Measurements from ENCODE around the gene UBR4.

The UBR4 gene

GRCh38 chr1:19064906-19065450 is 145.1 kb downstream of the UBR4 start:
- ATAC-seq, result no peak
- TF ChIP-seq ZFP3 (CRISPR knock-in tag; IDR thresholded peaks at IDR 0.05) (no peak), POU6F1 (CRISPR knock-in tag; IDR thresholded peaks at IDR 0.05; ENCODE audit: borderline replicate concordance, low read depth) (no peak), GLIS3 (CRISPR knock-in tag; IDR thresholded peaks at IDR 0.05) (no peak), PATZ1 (CRISPR knock-in tag; IDR thresholded peaks at IDR 0.05; ENCODE audit: borderline replicate concordance) (no peak), RARB (CRISPR knock-in tag; IDR thresholded peaks at IDR 0.05) (no peak), OSR1 (CRISPR knock-in tag; IDR thresholded peaks at IDR 0.05) (no peak), ARNTL (CRISPR knock-in tag; IDR thresholded peaks at IDR 0.05; ENCODE audit: borderline replicate concordance, low read depth) (no peak), PPARA (CRISPR knock-in tag; IDR thresholded peaks at IDR 0.05; ENCODE audit: borderline replicate concordance) (no peak), ZC3H10 (CRISPR knock-in tag; IDR thresholded peaks at IDR 0.05) (no peak), ISL1 (CRISPR knock-in tag; IDR thresholded peaks at IDR 0.05) (no peak), TOX (CRISPR knock-in tag; IDR thresholded peaks at IDR 0.05; ENCODE audit: borderline replicate concordance) (no peak), ZNF8 (CRISPR knock-in tag; IDR thresholded peaks at IDR 0.05) (no peak), CREB5 (CRISPR knock-in tag; IDR thresholded peaks at IDR 0.05; ENCODE audit: low read depth) (no peak), ESRRG (CRISPR knock-in tag; IDR thresholded peaks at IDR 0.05) (no peak)
- TF ChIP-seq, protein P1, sequence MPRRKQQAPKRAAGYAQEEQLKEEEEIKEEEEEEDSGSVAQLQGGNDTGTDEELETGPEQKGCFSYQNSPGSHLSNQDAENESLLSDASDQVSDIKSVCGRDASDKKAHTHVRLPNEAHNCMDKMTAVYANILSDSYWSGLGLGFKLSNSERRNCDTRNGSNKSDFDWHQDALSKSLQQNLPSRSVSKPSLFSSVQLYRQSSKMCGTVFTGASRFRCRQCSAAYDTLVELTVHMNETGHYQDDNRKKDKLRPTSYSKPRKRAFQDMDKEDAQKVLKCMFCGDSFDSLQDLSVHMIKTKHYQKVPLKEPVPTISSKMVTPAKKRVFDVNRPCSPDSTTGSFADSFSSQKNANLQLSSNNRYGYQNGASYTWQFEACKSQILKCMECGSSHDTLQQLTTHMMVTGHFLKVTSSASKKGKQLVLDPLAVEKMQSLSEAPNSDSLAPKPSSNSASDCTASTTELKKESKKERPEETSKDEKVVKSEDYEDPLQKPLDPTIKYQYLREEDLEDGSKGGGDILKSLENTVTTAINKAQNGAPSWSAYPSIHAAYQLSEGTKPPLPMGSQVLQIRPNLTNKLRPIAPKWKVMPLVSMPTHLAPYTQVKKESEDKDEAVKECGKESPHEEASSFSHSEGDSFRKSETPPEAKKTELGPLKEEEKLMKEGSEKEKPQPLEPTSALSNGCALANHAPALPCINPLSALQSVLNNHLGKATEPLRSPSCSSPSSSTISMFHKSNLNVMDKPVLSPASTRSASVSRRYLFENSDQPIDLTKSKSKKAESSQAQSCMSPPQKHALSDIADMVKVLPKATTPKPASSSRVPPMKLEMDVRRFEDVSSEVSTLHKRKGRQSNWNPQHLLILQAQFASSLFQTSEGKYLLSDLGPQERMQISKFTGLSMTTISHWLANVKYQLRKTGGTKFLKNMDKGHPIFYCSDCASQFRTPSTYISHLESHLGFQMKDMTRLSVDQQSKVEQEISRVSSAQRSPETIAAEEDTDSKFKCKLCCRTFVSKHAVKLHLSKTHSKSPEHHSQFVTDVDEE (CRISPR knock-in tag; IDR thresholded peaks at IDR 0.05), result no peak

DNA sequence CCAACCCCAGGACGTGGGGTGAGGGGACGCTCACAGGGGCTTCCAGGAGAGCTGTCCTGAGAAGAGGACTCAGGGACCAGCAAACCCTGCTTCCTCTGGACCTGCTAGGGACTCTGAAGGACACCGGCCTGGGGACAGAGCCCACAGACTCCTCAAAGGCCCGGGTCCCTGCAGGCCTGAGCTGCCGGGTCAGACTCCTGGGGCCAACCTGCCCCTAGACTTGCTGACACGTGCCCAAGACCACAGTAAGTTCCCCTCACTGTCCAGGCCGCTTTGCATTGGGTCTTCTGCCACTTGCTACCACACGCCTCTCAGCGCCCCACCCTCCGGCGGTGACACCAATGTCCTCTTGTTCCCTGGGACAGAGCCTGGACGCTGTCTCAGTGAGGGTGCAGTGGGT is 146.9 kb downstream of the UBR4 start:
- TF ChIP-seq CSRNP3 (CRISPR knock-in tag; IDR thresholded peaks at IDR 0.05) (no peak), RARB (CRISPR knock-in tag; IDR thresholded peaks at IDR 0.05) (no peak), CSDC2 (CRISPR knock-in tag; IDR thresholded peaks at IDR 0.05) (no peak), POU6F1 (CRISPR knock-in tag; IDR thresholded peaks at IDR 0.05; ENCODE audit: borderline replicate concordance, low read depth) (no peak), ZFP3 (CRISPR knock-in tag; IDR thresholded peaks at IDR 0.05) (no peak), SNAI2 (CRISPR knock-in tag; IDR thresholded peaks at IDR 0.05) (no peak), OSR1 (CRISPR knock-in tag; IDR thresholded peaks at IDR 0.05) (no peak), ZNF8 (CRISPR knock-in tag; IDR thresholded peaks at IDR 0.05) (no peak)
- ATAC-seq, result no peak
